ENCODE results near the gene KRTAP10-7.
"Not testable (repeated sequence)": the region's sequence is repeated elsewhere in the genome, so short reads cannot be mapped to it uniquely, and the experiment has no call there.

DNA sequence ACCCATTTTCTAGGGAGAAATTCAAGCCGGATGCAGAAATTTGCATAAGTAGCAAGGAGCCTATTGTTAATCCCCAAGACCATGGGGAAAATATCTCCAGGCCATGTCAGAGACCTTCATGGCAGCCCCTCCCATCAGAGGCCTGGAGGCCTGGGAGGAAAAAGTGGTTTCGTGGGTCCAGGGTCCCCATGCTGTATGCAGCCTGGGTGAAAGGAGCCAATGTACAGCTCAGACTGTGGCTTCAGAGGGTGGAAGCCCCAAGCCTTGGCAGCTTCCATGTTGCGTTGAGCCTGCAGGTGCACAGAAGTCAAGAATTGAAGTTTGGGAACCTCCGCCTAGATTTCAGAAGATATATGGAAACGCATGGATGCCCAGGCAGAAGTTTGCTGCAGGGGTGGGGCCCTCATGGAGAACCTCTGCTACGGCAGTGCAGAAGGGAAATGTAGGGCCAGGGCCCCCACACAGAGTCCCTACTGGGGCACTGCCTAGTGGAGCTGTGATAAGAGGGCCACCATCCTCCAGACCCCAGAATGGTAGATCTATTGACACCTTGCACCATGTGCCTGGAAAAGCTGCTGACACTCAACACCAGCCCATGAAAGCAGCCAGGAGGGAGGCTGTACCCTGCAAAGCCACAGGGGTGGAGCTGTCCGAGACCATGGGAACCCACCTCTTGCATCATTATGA, 9.9 kb downstream of the KRTAP10-7 start:
- TF ChIP-seq, protein P1, sequence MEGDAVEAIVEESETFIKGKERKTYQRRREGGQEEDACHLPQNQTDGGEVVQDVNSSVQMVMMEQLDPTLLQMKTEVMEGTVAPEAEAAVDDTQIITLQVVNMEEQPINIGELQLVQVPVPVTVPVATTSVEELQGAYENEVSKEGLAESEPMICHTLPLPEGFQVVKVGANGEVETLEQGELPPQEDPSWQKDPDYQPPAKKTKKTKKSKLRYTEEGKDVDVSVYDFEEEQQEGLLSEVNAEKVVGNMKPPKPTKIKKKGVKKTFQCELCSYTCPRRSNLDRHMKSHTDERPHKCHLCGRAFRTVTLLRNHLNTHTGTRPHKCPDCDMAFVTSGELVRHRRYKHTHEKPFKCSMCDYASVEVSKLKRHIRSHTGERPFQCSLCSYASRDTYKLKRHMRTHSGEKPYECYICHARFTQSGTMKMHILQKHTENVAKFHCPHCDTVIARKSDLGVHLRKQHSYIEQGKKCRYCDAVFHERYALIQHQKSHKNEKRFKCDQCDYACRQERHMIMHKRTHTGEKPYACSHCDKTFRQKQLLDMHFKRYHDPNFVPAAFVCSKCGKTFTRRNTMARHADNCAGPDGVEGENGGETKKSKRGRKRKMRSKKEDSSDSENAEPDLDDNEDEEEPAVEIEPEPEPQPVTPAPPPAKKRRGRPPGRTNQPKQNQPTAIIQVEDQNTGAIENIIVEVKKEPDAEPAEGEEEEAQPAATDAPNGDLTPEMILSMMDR (conservative IDR thresholded peaks at IDR 0.05; ENCODE audit: low read length), result not testable (repeated sequence)
- TF ChIP-seq EZH2phosphoT487 (IDR thresholded peaks at IDR 0.05; ENCODE audit: borderline replicate concordance), result not testable (repeated sequence)

Data from Loucy (cell line).